NOMO-1 (cell line): ENCODE results near the gene TTBK2.
A peak's percentile ranks its signal among the peaks of the same experiment; 100 is the strongest.
"Not testable (repeated sequence)": the region's sequence is repeated elsewhere in the genome, so short reads cannot be mapped to it uniquely, and the experiment has no call there.

Source experiments
- DNase-seq, 2 experiments: peaks; one replicate each; lab custom pipeline; 2025; ENCODE audit not compliant: unreplicated experiment in 2 of 2; lab: John Stamatoyannopoulos, UW

The TTBK2 gene

GRCh38 chr15:42772144-42772543 is 148.4 kb downstream of the TTBK2 start:
- DNase-seq: no peak

DNA sequence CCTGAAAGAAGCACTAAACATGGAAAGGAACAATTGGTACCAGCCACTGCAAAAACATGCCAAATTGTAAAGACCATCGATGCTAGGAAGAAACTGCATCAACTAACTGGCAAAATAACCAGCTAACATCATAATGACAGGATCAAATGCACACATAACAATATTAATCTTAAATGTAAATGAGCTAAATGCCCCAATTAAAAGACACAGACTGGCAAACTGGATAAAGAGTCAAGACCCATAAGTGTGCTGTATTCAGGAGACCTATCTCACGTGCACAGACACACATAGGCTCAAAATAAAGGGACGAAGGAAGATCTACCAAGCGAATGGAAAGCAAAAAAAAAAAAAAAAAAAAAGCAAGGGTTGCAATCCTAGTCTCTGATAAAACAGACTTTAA is 154.5 kb downstream of the TTBK2 start:
- not testable (repeated sequence) for DNase-seq

DNA sequence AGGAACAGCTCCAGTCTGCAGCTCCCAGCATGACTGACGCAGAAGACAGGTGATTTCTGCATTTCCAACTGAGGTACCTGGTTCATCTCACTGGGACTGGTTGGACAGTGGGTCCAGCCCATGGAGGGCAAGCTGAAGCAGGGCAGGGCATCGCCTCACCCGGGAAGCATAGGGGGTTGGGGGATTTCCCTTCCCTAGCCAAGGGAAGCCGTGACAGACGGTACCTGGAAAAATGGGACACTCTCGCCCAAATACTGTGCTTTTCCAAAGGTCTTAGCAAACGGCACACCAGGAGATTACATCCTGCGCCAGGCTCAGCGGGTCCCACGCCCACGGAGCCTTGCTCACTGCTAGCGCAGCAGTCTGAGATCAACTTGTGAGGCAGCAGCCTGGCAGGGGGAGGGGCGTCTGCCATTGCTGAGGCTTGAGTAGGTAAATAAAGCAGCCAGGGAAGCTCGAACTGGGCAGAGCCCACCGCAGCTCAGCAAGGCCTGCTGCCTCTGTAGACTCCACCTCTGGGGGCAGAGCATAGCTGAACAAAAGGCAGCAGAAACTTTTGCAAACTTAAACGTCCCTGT is 156.3 kb downstream of the TTBK2 start:
- DNase-seq: not testable (repeated sequence)

DNA sequence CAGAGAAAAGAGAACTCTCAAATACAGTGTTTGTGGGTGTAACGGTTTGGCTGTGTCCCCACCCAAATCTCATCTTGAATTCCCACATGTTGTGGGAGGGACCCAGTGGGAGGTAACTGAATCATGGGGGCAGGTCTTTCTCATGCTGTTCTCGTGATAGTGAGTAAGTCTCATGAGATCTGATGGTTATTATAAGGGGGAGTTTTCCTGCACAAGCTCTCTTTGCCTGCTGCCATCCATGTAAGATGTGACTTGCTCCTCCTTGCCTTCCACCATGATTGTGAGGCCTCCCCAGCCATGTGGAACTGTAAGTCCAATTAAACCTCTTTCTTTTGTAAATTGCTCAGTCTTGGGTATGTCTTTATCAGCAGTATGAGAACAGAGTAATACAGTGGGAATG is 158.8 kb downstream of the TTBK2 start:
- DNase-seq: not testable (repeated sequence)

DNA sequence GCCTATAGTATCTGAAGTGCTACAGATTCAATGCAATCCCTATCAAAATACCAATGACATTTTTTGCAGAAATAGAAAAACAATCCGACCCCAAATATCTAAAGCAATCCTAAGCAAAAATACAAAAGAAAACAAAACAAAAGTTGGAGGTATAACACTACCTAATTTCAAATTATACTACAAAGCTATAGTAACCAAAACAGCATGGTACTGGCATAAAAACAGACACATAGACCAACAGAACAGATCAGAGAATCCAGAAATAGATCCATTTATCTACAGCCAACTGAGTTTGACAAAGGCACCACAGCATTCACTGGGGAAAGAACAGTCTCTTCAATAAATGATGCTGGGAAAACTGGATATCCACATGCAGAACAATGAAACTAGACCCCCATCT is 159.8 kb downstream of the TTBK2 start:
- no peak for DNase-seq

DNA sequence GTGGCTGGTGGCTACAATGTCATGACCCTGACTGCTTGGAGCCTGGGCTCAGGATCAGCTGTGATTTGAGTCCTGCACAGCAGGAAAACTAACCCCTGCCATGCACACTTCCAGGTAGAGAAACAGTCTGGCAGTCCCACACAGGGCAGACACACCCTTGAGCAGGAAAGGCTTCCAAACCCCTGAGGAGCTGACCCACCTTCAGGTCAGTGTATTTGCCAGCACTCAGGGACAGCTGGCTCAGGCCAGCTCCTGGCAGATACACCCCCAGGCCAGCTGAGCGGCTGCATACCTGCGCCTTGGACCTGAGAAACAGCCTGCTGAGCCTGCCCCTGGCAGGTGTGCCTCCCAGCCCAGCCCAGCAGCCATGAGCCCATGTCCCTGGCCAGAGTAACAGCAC is 161.5 kb downstream of the TTBK2 start:
- no peak for DNase-seq

DNA sequence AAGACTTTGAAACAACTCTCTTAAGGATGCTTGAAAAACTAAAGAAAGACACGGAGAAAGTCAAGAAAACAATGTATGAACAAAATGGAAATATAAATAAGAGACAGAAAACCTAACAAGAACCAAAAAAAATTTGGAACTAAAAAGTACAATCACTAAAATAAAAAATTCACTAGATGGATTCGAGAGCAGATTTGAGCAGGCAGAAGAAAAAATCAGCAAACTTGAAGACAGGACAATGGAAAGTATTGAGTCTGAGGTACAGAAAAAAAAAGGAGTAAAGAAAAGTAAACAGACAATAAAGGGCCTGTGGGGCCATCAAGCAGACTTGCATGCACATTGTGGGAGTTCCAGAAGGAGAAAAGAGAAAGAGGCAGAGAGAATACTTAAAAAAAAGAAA is 170.3 kb downstream of the TTBK2 start:
- no peak for DNase-seq

DNA sequence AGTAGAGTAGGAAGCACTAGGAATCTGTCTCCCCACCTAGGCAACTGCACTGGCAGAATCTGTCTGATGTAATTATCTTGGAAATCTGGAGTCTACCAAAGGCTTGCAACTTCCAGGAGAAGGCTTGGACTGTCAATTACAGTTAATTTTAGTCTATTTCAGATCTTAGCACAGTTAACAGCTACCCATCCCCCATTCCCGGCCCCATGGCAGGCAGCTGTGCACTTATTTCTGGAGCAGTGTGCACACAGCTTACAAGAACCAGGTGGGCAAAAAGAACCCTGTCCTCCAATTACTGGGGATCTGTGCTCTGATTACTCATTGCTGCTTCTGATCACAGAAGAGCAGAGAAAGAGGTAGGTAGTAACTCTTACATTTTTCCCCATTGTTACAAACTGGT is 171.3 kb downstream of the TTBK2 start:
- no peak for DNase-seq

GRCh38 chr15:42744195-42744594 is 176.4 kb downstream of the TTBK2 start:
- no peak for DNase-seq

DNA sequence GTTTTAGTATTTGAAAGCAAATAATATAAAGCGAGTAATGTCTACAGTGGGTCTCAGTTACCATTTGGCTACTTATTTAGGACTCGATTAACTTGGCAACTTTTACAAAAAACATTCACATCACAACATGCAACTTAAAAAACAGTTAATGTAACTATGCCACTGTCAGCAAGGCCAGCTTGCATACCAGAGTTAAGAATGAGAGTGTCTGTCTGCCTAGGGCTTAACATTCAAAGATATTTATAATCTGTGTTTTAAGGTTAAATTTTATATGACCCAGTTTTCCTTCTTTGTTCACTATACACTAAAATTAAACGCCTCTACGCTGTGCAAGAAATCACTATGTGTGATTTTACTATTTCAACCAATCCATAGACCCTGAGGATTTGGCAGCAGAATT is 178.4 kb downstream of the TTBK2 start:
- DNase-seq: no peak

- no peak for DNase-seq
Observed at GRCh38 chr15:42741710-42742109, 178.9 kb downstream of the TTBK2 start.

DNA sequence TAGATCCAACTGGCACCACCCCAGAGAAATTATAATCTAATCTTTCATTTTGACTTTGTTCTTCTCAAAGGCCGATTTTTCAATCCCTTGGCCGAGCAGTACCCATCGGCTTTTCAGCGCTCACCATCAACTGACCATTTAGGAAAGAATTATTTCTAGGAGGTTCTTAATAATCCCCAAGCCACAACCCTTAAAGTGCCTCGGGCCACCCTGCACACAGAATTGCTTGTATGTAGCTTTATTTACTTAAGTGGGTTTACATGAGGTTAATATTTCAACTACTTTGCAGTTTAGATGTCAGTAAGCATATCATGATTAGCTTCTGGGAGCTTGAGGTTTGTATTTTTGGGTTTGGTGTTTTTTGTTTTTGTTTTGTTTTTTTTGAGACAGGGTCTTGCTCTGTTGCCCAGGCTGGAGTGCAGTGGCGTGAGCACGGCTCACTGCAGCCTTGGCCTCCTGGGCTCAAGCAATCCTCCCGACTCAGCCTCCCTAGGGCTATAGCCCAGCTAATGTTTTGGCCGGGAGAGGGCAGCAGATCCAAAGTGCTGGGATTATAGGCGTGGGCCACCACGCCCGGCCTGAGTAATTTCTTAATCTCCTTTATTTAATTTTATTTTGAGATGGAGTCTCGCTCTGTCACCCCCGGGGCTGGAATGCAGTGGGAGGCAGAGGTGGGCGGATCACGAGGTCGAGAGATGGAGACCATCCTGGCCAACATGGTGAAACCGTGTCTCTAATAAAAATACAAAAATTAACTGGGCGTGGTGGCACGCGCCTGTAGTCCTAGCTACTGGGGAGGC is 182.8 kb downstream of the TTBK2 start:
- peak; percentile 24 to 25 for DNase-seq

DNA sequence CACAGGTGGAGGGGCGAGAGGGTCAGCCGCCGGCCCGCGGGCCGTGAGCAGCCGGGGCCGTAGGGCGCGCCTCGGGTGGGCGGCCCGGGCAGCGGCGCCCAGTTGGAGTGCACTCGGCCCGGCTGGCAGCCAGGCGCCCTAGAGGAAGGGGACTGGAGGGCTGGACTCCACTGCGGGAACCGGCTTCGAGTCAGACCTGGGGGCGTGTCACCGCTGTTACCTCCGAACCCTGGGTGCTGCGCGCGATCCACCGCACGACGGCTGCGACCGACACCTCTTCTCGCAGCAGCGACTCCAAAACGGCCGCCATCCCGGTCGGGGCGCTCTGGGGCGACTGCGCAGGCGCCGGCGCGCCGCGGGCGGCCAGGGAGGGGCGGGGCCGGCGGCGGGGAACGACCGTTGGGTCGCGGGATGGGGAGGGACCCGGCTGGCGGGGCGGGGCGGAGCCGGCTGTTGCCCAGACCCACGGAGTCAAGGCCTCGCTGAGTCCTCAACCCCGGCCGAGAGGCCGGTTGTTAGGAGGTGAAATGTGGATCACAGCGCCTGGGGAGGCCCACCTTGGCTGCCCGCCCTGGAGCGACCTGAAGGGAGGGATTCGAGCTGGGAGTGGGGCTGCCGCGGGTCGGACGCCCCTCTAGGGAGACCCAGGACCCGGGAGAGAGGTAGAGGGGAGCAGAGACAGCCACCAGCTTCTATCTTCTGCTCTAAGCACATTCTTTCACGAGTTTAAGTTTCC is 183.6 kb downstream of the TTBK2 start, which contains the start of gene CDAN1:
Gene CDAN1, minus strand, starts transcription at position 336 of the 736 bp plus-strand sequence. Its CDS starts 26 bp downstream, at position 310.
- peak; percentile 75 to 83 for DNase-seq

- DNase-seq: no peak
Observed at GRCh38 chr15:42736178-42736792, 184.3 kb downstream of the TTBK2 start.

GRCh38 chr15:42735382-42736165 is 185.0 kb downstream of the TTBK2 start:
- DNase-seq: no peak

DNA sequence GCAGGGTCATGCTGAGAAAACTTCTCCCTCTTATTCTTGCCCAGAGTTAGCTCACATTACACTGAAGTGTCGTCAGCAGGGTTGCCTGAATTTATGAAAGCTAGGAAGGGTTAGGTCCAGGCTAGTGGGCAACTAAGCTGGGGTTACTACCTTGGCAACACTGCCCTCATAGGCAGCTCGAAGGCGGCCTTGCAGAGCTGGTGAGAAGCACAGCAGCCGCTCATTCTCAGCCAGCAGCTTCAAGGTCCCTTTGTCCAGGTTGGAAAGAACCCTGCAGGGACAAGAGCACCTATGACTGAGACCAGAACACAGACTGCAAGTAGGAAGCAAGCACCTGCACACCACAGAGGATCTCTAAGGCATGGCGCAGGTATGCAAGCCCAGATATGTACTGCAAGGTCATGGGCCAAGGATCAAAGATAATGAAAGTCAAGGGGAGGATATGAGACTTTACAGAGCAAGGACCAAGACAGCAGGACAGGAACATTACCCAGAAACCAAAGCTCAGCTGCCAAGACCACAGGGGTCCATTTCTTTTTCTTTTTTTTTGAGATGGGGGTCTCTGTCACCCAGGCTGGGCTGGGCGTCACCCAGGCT is 186.4 kb downstream of the TTBK2 start:
- DNase-seq: no peak

GRCh38 chr15:42733027-42733426 is 187.6 kb downstream of the TTBK2 start:
- DNase-seq: no peak

DNA sequence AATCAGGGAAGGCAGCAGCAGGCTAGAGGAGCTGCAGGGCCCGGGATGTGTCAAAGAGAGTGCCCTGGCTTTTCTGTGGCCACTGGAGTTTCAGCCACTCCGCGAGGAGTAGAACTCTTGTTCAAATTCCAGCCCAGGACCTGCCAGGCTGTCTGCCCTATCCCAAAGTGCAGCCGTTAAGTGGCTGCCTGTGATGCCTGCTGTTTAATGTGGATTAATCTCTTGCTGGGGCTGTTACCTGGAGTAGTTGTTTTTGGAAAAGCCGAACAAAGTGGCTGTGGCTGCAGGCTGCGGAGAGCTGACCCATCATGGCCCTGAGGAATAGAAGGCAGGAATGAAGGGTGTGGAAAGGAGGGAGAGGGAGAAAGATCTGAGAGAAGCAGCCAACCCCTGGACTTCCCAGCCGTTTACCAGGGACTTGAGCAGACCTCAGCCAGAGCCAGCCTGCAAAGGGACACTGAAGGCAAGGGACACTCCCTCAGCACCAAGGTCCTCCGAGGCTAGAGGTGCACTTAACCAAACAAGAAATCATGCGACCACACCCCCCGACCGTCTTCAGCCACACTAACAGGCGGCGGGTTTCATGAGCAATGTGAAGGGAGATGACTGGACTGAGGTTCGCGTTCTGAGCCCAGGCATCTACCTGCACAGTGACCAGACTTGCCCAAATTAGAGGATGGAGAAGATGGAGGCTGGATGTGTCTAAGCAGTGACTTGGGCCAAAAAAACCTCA is 188.3 kb downstream of the TTBK2 start:
- no peak for DNase-seq

DNA sequence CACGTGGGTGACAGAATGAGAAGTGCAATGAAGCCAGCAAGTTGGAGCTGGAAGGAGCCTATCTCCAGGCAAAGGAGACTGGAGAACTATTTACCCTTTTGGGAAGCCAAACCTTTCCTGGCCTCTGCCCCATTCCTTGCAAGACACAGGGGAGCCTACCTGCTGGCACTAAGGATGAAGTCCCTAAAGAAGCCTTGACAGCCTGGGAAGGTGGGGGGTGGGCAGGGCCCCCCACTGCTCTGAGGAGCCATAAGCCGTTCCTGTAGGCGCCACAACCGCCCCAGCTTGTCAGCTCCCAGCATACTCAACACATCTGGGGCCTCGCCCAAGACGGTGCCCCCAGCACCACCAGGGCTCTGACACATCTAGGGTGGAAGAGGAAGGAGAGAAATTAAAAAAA is 189.1 kb downstream of the TTBK2 start:
- DNase-seq: no peak
